GM21576 (cell line): ENCODE measurements around the gene PNPLA1.

Experiments used
- ATAC-seq: cut with Tn5 transposase; IDR thresholded peaks from one replicate; pipeline ENCODE4 v1.9.1; 2021; ENCODE audit warnings: mild to moderate bottlenecking, moderate library complexity; ENCODE audit not compliant: unreplicated experiment

The PNPLA1 gene

DNA sequence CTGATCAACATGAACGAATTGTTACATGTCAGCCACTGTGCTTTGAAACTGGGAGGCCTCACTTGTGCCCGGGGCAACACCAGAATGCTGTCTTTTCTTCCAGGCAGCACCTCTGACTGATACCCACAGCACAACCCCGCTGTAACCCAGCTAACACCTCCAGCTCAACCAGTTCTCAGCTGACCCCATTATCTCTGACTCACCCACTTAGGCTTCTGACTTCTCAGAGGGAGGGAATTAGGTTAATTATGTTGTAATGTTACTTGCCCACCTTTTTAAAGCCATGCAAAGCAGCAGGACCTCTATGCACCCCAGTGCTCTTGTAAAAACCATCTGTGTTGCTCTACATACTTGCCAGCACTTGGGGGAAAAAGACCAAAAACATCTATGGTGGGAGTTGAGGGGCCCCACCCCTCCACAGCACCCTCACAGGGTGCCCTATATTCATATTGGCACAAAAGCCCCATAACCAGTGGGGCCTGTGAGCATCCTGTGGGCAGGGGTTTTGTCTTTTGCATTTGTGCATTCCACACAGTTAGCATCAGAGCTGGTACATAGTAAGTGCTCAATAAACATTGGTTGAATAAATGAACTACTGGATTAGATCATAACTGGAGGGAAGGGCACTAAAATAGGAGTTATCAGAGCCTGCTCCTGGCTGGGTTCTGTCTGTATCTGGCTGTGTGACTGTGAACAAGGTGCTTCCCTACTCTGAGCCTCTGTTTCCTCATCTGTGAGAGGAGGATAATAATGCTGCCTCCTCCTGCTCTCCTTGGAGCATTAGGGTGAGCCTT, 44.6 kb downstream of the PNPLA1 start:
- ATAC-seq: no peak

DNA sequence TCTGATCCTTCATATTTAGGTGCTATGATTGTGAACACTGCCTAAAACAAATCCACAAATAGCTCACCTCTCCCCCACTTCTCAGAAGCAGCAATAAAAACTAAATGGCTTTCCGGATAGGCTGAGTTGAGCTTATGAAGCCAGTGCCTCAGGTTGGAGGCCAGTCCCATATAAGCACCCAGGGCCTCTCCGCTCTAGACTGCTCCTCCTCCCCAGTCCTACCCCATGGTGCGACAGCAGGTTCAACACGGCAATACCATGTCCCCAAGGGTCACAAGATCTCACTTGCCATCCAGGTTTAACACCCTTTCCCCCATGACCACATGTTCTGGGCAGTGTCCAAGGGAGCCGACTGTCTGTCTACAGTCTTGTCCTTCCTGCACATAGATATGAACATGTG, 46.1 kb downstream of the PNPLA1 start:
- ATAC-seq: no peak

DNA sequence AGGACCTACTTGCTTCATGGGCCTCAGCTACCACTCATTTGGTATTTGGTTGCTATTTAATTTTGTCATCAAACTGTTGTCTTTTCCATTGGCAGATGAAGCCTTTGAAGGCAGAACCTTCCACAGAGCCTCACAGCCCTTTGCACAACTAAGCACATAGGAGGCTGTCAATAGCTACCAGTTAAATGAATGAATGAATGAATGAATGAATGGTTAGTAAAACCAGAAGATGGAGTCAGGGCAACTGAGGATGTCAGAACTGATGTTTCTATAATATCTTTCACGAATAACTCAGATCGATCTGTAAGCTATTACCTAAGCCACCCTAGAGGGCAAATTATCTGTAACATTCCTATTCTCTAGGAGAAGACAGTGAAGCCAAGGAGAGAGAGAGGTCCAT, 47.8 kb downstream of the PNPLA1 start:
- no peak for ATAC-seq

DNA sequence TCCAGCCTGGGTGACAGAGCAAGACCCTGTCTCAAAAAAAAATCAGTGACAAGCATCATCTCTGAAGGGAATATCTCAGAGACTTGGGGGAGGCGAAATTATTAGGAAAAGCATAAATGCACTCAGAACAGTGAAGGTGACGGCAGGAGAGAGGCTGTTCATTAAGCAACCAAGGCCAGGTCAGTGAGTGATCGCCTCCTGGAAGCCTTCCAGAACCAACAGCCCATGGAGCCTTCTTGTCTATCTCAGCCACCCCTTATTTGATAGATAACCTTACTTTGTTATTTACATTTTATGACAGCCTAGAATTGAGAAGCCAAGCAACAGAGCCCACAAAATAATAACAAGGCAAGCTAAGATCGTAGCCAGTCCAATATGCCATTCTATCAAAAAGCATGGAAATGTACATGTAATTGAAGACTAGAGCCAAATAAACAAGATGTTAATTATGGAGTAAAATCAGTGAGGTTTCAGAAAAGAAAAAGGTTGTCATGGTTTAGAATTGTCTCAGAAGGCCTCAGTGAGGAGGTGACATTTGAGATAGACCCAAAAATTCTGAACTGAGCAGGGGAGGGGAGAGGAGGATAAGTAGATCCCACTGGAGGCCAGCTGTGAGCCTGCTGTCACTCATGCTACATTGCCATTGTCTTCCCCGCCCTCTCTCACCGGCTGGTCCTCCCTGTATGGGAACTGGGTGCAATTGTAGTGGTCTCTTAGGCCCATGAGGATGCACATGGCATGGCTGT, 49.0 kb downstream of the PNPLA1 start:
- ATAC-seq: no peak

DNA sequence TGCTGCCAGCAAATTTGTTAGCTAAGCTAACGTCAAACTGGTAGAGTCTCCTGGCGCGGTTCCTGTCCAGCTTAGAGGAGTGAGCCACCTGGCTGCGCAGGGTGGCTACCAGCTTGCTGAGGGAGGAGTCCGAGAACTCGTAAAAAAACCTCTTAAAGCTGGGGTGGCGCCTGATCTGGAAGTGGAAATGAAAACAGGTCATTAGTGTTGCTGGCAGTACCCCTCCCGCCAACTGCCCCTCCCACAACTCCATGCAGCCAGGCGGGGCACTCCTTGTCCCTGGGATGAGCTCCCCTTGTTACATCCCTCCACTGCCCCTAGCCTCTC, 49.5 kb downstream of the PNPLA1 start:
- ATAC-seq: no peak

DNA sequence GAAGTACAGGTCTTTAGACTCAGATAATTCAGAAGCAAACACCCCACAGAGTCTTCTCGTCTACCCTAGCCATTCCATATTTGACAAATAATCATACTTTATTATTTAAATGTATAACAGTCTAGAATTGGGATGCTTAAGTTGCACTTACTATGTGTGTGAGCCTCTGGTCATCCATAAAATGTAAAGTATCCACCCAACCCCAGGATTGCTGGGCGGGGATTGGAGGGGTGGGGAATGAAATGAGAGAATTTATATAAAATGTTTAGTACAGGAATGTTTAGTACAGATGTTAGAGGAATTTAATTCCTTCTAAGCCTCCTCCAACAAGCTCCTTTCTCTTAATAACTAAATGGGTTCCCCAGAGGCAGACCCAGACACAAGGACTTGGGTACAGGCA, 50.0 kb downstream of the PNPLA1 start:
- no peak for ATAC-seq

DNA sequence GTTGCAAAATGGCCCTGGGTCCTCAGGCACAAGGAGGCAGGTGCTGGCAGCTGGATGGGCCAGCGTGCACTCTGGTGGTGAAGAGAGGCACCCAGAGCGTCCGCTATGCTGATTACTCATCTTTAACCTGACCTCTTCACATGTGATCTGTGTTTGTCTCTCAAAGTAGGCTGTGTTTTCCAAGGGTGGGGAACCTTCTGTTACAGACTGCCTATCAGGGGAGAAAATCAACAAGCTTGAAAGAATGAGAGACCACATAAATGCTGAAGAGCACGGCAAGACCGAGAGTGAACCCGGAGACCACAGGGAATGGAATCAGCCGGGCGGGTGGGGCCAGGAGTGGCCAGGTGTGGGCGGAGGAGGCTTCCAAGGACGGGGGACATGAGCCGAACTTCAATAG, 50.6 kb downstream of the PNPLA1 start:
- no peak for ATAC-seq

DNA sequence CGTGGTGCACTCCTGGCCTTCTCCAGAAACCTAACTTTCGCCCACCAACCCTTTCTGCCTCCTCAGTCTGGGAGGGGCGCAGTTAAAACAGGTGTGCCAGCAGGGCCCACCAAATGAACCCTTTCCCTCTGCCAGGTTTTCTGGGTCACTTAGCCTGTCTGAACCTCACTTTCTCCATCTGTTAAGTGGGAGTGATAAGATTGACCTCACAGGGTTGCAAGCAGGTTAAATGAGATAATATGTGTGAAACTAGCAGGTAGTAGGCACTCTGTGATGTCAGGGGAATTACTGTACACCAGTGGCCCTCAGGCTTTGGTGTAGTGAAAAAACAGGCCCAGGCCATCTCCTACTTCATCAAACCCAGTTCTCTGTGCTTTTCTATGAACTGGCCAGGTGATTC, 52.7 kb downstream of the PNPLA1 start:
- ATAC-seq: no peak

DNA sequence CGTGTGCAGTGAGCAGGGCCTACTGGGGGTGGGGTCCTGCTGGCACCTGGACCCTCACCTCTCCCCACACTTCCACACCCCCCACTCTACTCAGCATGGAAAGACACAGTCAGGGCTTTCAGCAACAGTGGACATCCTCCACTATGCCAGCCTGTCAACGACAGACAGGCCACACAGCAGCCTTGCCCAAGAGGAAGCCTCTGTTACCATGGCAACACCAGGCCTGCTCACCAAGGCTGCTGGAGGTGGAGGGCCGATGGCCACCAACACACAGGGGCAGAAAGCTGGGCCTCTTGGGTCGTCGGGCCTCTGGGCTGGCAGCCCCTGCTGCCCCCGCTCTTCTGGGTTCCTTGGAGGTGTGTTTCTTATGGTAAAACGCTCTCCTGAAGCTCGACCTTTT, 53.2 kb downstream of the PNPLA1 start:
- ATAC-seq: no peak

DNA sequence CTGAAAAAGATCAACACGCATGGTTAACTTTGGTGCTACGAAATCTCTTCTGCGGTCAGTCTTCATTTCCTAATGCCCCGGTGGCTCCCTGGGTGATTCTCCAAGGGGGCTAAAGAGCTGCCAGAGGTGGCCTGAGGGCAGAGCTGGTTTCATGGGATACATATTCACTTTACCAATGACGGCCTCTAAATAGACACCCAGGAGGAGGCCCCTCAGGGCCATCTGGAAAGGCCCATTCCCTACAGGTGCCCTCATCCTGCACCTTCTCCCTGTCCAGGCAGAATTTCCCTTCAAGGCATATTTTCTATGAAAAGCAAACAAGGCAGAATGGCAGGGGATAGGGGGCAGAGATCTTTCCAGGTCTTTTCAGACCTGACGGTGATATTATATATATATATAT, 54.3 kb downstream of the PNPLA1 start:
- no peak for ATAC-seq

DNA sequence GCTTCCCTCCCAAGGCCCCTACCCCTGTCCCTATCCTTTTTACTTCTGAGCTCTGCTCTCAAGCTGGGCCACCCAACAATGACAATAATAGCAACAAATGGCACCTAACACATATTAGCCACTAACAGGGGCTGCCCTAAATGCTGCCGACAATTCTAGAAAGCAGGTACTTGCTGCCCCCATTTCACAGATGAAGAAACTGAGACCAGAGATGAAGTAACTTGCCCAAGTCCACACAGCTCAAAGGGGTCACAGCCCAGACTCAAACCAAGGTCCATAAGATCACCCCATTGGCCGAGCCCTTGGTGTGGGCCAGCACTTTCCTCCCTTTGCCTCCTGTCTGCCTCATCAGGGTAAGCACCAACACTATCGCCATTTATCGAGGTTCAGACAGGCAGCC, 54.9 kb downstream of the PNPLA1 start:
- ATAC-seq: no peak

DNA sequence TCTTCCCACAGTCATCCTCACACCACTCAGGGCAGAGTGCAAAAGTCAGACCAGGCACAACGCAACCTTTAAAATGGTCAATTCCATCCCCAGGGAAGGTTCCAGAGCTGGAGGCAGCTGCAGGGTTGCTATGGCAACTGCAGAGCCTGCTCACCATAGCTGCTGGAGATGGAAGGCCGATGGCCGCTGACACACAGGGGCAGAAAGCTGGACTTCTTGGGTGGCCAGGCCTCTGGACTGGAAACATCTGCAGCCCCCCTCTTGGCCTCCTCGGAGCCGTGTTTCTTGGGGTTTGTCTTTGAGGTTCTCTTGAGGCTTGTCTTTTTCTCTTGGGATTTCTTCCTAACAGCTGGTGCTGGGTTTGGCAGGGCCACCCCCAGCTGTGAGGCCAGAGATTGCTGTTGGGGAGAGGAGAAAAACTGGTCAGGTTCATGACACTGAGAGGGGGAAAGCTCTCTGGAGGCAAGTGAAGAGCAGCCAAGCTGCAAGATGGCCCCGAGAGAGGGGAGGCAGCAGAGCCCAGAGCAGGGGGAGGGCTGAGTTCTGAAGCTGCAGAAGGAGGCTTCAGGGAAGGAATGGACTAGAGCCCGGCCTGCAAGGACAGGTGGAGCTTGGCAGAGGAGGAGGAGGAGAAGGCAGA, 56.6 kb downstream of the PNPLA1 start:
- ATAC-seq: no peak

DNA sequence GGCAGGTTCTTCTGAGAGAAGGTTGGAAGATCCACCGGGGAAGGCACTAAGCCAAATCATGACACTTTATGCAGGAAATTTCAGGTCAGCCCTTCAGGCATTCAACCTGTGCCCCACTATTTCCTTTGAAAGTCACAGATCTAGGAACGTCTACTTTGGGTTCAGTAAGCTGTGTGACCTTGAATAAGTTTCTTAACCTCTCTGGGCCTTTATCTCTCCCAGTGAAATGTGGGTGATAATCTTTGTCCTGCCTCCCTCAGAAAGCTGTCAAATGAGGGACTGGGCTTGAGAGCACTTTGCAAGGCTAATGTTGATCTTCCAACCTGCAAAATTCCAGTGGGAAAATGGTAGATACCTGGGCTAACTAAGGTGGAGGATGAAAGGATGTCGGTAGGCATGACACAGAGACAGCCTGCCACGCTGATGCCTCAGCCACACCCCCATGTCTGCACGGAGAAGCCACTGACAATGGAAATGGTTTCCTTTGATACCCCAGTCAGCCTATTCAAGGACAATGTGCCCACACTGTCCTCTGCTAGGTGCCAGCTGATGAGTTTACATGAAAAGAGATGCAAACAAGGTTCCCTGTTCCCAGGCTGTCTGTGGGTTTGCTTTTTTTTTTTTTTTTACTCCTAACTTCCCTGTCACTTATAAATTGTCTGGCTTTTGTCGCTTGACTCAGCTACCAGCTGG, 57.5 kb downstream of the PNPLA1 start:
- no peak for ATAC-seq

DNA sequence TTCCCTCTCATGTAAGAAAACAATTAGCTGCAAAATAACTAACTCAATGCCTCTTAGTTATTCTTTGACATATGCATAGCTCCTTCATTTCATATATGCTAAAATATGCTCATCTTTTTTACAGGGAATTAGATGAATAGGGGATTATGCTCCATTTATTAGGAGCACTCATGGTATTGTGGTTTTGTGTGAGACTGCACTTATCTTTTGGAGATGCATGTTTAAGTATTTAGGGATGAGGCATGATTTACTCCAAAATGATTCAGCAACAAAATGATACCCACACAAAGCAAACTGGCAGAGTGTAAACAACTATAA, 58.0 kb downstream of the PNPLA1 start:
- no peak for ATAC-seq

DNA sequence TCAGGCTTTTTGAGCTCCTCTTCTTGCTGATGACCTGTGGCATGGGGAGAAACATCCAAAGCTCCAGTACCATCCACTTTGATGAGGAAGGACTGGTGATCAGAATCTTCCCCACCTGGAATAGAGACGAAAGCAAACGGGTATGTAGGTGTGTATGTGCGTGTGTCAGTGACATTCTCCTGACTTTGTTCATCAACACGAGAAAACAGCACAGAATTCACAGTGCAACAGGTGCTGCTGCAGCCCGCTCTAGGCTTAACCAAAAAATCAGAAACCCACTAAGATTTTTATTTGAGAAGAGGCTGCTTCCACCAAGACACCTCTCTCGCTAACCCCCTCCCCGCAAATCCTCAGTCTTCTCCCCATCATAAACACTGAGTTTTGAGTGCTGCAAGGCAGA, 58.7 kb downstream of the PNPLA1 start:
- no peak for ATAC-seq

DNA sequence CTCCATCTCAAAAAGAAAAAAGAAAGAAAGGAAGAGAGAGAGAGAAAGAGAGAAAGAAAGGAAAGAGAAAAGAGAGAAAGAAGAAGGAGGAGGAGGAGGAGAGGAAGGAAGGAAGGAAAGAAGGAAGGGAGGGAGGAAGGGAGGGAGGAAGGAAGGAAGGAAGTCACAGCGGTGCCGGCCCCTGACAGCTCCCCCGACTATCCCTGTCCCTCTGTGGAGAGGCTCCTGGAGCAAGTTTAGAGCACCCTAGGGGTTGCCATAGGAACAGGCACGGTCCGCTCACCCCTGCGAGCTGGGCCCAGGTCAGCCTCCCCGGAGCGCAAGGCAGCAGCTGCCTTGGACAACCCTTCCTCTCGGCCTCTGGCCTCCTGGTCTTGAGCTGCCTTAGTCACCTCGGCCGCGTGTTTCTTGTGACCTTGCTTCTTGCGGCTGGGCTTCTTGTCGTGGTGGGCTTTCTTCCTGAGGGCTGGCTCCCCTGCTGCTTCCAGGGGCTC, 60.0 kb downstream of the PNPLA1 start:
- no peak for ATAC-seq

DNA sequence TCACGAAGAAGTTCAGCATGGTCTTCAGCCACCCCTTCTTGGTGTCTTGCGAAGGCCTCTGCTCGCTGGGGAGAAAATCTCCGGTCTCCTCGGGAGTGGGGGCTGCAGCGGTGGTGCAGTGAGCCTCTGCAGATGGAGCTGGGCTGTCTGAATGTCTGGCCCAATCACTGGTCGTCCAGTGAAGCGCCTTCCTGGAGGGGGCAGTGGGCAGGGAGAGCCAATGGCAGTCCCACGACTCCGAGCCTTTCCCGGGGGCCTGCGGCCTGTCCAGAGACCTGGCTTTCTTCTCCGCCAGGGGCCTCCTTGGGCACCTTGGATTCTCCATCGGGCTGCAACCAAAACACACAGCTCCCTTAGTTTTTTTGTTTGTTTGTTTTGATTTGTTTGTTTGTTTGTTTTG, 60.5 kb downstream of the PNPLA1 start:
- ATAC-seq: no peak

DNA sequence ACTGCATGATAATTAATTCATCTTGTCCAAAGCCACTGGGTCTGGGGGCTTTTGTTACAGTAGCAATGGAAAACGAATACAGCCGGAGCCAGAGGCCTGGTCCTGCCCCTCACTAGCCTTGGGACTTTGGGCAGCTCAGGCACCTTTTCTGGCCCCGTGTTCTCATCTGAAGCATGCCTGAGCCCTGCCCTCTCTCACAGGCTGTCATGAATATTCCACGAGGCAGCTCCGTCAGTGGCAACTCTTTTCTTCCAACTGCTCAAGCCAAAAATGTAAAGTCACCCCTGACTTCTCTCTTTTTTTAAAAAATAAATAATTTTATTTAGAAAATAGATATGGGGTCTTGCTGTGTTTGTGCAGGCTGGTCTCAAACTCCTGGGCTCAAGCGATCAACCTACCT, 61.5 kb downstream of the PNPLA1 start:
- ATAC-seq: no peak

DNA sequence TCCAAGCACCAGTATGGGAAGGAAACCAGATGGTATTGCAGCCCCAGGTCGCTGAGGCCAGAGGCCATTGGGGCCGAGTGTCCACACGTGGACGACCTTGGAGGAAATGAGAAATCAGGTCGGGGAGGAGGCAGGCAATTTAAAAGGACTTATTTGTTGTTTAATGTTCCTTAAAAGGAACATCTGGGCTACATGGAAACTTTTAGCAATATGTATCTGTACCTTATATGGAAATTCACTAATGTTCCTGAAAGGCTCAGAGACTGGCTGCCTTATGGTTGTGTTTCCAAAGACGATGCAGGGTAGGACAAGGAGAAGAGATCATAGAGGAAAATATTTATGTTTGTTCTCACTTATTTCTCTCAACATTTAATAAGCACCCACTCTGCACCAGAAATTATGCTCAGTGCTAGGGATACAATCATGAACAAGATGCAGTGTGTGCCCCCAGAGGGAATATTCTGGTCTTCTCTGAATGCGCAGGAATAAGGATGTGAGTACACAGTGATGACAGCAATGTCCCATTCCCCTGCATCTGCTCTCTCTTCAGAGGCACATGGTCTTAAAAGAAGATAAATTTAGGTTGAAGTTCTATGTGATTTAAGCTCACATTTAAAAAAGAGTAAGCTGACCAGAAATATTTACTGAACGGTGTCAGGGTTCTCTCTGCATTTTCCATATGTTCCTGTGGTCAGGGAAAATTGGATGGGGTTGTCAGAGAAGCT, 63.5 kb downstream of the PNPLA1 start:
- ATAC-seq: no peak

DNA sequence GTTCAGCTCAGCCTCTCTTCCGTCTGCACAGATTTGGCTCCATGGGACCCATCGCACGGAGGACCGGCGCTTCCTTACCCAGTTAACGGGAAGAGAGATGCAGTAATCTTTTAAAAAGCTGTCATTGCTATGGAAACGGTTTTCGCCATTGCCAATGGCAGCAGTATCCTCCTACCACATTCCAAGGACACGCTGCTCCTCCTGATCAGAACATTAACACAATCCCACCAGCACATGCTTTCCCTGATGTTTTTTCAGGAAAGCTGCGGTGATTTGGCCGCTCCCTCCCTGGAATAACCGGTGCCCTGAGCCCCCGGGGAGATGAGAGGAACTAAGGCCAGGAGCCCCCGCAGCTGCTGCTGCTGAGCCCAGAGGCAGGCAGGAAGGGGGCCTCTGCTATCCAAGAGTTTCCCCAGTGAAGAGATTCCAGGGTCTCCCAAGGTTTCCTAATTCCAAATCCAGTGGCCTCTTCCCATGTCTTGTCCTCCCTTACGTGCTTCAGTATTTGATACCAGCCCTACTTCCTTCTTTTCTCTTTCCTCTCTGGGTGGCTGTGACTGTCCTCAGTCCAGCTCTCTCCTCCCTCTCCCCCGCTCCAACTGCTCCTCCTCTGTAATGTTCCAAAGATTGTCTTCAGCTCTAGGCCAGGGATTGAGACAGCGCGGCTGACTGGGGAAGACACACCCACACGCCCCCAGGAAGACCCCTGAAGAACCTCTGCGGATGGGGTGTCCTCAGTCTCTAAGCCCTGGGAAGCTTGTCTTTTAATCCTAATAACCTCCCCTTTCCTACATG, 64.3 kb downstream of the PNPLA1 start:
- ATAC-seq: no peak
